ENCODE results near the gene SH3GL1.

DNA sequence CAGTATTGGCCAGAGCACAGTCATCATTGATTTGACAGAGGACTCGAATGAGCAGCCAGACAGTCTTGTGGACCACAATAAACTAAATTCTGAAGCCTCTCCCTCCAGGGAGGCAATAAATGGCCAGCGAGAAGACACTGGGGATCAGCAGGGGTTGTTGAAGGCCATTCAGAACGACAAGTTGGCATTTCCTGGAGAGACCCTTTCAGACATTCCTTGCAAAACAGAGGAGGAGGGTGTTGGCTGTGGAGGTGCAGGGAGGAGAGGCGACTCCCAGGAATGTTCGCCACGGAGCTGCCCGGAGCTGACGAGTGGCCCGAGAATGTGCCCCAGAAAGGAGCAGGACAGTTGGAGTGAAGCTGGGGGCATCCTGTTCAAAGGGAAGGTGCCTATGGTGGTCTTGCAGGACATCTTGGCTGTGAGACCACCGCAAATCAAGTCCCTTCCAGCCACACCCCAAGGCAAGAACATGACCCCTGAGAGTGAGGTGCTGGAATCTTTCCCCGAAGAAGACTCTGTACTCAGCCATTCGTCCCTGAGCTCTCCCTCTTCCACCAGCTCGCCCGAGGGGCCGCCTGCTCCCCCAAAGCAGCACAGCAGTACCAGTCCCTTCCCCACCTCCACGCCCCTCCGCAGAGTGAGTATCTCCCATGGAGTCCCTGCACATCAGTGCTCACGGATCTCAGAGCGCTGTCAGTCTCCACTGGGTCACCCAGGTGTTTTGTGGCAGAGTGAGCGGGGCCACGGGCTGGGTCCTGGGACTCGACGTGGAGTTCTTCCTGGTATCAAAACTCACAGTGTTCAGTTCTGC, 9.0 kb upstream of the SH3GL1 start:
- no peak for TF ChIP-seq EZH2 (IDR thresholded peaks at IDR 0.05)
- TF ChIP-seq POLR2AphosphoS5 (IDR thresholded peaks at IDR 0.05; ENCODE audit: borderline replicate concordance, low read depth, low read length) = no peak
- no peak for TF ChIP-seq FOXP2 (optimal IDR thresholded peaks at IDR 0.05; ENCODE audit: control extremely low read depth, extremely low read length, insufficient read depth)

All from SK-N-MC (cell line).